BE2C (cell line): ENCODE measurements around the gene KIF17.

ENCODE experiments used
- DNase-seq: peaks from one replicate; pipeline ENCODE4 v3.0.0-alpha.2; 2020
- H3K27me3 ChIP-seq: fragments of 250-450 bp; sonication (Bioruptor Pico); 2 replicates; pipeline ENCODE4 v1.5.1; 2020; ENCODE audit warnings: mild to moderate bottlenecking
- H3K36me3 ChIP-seq: fragments of 250-450 bp; sonication (Bioruptor Pico); 2 replicates; pipeline ENCODE4 v1.5.1; 2020; ENCODE audit warnings: mild to moderate bottlenecking
- H3K4me1 ChIP-seq: fragments of 250-450 bp; sonication (Bioruptor Pico); 2 replicates; pipeline ENCODE4 v1.5.1; 2020
- H3K4me3 ChIP-seq: 2 replicates; pipeline ENCODE4 v1.5.1; 2011; ENCODE audit warnings: low read depth, low read length
- H3K9me3 ChIP-seq: fragments of 250-450 bp; sonication (Bioruptor Pico); 2 replicates; pipeline ENCODE4 v1.5.1; 2020
- CTCF ChIP-seq: IDR thresholded peaks from 2 replicates; pipeline ENCODE4 v1.5.1; 2012; ENCODE audit warnings: mild to moderate bottlenecking, low read depth, low read length

Gene KIF17

GRCh38 chr1:20742671-20743070, 24.9 kb upstream of the KIF17 start:
- Histone ChIP-seq H3K36me3 (peaks cover 40% of the 10 kb centered on the region), H3K4me1 (no peaks in the 10 kb centered on the region), H3K27me3 (no peaks in the 10 kb centered on the region), H3K4me3 (no peak overlapping the region), H3K9me3 (no peaks in the 10 kb centered on the region)
- DNase-seq: no peak
- TF ChIP-seq CTCF: no peak

- Histone ChIP-seq H3K4me3 (no peak overlapping the region), H3K36me3 (peaks cover 29% of the 10 kb centered on the region), H3K27me3 (no peaks in the 10 kb centered on the region), H3K4me1 (no peaks in the 10 kb centered on the region), H3K9me3 (no peaks in the 10 kb centered on the region)
- TF ChIP-seq CTCF: no peak
- DNase-seq: no peak
These were observed 23.0 kb upstream of the KIF17 start for GRCh38 chr1:20740781-20741180.

GRCh38 chr1:20739225-20739624, 21.4 kb upstream of the KIF17 start:
- Histone ChIP-seq H3K4me1 (no peaks in the 10 kb centered on the region), H3K4me3 (no peak overlapping the region), H3K27me3 (no peaks in the 10 kb centered on the region), H3K36me3 (peaks cover 17% of the 10 kb centered on the region), H3K9me3 (no peaks in the 10 kb centered on the region)
- no peak for TF ChIP-seq CTCF
- DNase-seq: no peak

- H3K36me3 ChIP-seq: no peaks in the 10 kb centered on the region
- no peaks in the 10 kb centered on the region; the same call in 1 of the 2 replicates for H3K4me1 ChIP-seq
- H3K4me3 ChIP-seq: no peak overlapping the region
- no peaks in the 10 kb centered on the region for H3K9me3 ChIP-seq
- no peak for DNase-seq
- no peaks in the 10 kb centered on the region for H3K27me3 ChIP-seq
- TF ChIP-seq CTCF: no peak
These were observed 17.8 kb upstream of the KIF17 start for GRCh38 chr1:20735581-20736111.

GRCh38 chr1:20733360-20733975, 15.7 kb upstream of the KIF17 start:
- Histone ChIP-seq H3K4me1 (no peaks in the 10 kb centered on the region; the same call in 1 of the 2 replicates), H3K9me3 (no peaks in the 10 kb centered on the region), H3K4me3 (peak overlapping the region; percentile 61), H3K27me3 (no peaks in the 10 kb centered on the region), H3K36me3 (no peaks in the 10 kb centered on the region)
- DNase-seq: no peak
- TF ChIP-seq CTCF: no peak

GRCh38 chr1:20732588-20733359, 15.0 kb upstream of the KIF17 start, which contains the start of gene SH2D5:
SH2D5 (minus strand) TSS chr1:20732703; CDS start chr1:20728044, 4,659 bp downstream.
- TF ChIP-seq CTCF: peak; percentile 25
- Histone ChIP-seq H3K4me3 (peak within 1 kb of the TSS; percentile 61), H3K9me3 (no peaks in the 10 kb centered on the region), H3K27me3 (no peaks in the 10 kb centered on the region), H3K4me1 (no peaks in the 10 kb centered on the region; the same call in 1 of the 2 replicates), H3K36me3 (no peaks in the 10 kb centered on the region)
- peak; percentile 59 for DNase-seq
